HepG2 (cell line): Measurements from ENCODE around the gene AKAP6.

ENCODE experiments used
- TF ChIP-seq, protein P1 (sequence below), 2 experiments: IDR thresholded peaks; 2 replicates each; pipeline ENCODE4 v1.6.1; 2011 to 2012; ENCODE audit warnings: low read length in 2 of 2, borderline replicate concordance in 1 of 2, low read depth in 1 of 2, mild to moderate bottlenecking in 1 of 2, moderate library complexity in 1 of 2
- TF ChIP-seq, protein P2 (sequence below): sonication (generic); formaldehyde crosslinking; conservative IDR thresholded peaks from 2 replicates; pipeline ENCODE4 v1.8.0; 2022; ENCODE audit warnings: low read depth, missing genetic modification reagents
- TF ChIP-seq, protein P3 (sequence below): sonication (generic); formaldehyde crosslinking; IDR thresholded peaks from 2 replicates; pipeline ENCODE4 v1.4.0; 2020; ENCODE audit warnings: missing genetic modification reagents
- TF ChIP-seq, protein P4 (sequence below): sonication (generic); formaldehyde crosslinking; IDR thresholded peaks from 2 replicates; pipeline ENCODE4 v1.5.0; 2020; ENCODE audit warnings: missing genetic modification reagents, mild to moderate bottlenecking, borderline replicate concordance

GRCh38 chr14:32825058-32825457 lies 496.0 kb downstream of the AKAP6 start:
- TF ChIP-seq, protein P1, sequence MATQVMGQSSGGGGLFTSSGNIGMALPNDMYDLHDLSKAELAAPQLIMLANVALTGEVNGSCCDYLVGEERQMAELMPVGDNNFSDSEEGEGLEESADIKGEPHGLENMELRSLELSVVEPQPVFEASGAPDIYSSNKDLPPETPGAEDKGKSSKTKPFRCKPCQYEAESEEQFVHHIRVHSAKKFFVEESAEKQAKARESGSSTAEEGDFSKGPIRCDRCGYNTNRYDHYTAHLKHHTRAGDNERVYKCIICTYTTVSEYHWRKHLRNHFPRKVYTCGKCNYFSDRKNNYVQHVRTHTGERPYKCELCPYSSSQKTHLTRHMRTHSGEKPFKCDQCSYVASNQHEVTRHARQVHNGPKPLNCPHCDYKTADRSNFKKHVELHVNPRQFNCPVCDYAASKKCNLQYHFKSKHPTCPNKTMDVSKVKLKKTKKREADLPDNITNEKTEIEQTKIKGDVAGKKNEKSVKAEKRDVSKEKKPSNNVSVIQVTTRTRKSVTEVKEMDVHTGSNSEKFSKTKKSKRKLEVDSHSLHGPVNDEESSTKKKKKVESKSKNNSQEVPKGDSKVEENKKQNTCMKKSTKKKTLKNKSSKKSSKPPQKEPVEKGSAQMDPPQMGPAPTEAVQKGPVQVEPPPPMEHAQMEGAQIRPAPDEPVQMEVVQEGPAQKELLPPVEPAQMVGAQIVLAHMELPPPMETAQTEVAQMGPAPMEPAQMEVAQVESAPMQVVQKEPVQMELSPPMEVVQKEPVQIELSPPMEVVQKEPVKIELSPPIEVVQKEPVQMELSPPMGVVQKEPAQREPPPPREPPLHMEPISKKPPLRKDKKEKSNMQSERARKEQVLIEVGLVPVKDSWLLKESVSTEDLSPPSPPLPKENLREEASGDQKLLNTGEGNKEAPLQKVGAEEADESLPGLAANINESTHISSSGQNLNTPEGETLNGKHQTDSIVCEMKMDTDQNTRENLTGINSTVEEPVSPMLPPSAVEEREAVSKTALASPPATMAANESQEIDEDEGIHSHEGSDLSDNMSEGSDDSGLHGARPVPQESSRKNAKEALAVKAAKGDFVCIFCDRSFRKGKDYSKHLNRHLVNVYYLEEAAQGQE (IDR thresholded peaks at IDR 0.05; ENCODE audit: borderline replicate concordance in 1 of 2, low read depth in 1 of 2, low read length in 2 of 2), result no peak
- TF ChIP-seq, protein P2, sequence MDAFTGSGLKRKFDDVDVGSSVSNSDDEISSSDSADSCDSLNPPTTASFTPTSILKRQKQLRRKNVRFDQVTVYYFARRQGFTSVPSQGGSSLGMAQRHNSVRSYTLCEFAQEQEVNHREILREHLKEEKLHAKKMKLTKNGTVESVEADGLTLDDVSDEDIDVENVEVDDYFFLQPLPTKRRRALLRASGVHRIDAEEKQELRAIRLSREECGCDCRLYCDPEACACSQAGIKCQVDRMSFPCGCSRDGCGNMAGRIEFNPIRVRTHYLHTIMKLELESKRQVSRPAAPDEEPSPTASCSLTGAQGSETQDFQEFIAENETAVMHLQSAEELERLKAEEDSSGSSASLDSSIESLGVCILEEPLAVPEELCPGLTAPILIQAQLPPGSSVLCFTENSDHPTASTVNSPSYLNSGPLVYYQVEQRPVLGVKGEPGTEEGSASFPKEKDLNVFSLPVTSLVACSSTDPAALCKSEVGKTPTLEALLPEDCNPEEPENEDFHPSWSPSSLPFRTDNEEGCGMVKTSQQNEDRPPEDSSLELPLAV, result no peak
- TF ChIP-seq, protein P3, sequence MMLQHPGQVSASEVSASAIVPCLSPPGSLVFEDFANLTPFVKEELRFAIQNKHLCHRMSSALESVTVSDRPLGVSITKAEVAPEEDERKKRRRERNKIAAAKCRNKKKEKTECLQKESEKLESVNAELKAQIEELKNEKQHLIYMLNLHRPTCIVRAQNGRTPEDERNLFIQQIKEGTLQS (CRISPR knock-in tag), result no peak
- TF ChIP-seq, protein P4, sequence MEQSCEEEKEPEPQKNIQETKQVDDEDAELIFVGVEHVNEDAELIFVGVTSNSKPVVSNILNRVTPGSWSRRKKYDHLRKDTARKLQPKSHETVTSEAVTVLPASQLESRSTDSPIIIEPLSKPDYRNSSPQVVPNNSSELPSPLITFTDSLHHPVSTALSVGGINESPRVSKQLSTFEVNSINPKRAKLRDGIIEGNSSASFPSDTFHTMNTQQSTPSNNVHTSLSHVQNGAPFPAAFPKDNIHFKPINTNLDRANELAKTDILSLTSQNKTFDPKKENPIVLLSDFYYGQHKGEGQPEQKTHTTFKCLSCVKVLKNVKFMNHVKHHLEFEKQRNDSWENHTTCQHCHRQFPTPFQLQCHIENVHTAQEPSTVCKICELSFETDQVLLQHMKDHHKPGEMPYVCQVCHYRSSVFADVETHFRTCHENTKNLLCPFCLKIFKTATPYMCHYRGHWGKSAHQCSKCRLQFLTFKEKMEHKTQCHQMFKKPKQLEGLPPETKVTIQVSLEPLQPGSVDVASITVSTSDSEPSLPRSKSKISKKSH, result no peak
